ENCODE results near the gene RHEBL1. TPM values are rescaled to one million over a fixed set of nuclear protein-coding genes. Genes with fewer than 3 reads are reported as not detected.

The RHEBL1 gene
- total and polyA plus RNA-seq, 2 experiments from 2014 or later = 0.65 to 0.86 TPM

- no peaks in the 10 kb centered on the region for H4K20me1 ChIP-seq (ENCODE audit: insufficient read depth)
These were observed 38.8 kb downstream of the RHEBL1 start for GRCh38 chr12:49030714-49031572.

GRCh38 chr12:49030119-49030518, 39.7 kb downstream of the RHEBL1 start:
- Histone ChIP-seq H3K27ac (no peak overlapping the region), H3K9me2 (ENCODE audit: insufficient read depth) (no peaks in the 10 kb centered on the region), H3F3A (ENCODE audit: insufficient read depth) (no peaks in the 10 kb centered on the region), H3K9ac (no peak overlapping the region), H3K27me3 (replicated peaks; ENCODE audit: insufficient read depth) (no peaks in the 10 kb centered on the region), H3K9me3 (ENCODE audit: low read depth) (no peaks in the 10 kb centered on the region), H3K36me3 (ENCODE audit: low read depth) (peaks cover 25% of the 10 kb centered on the region), H3K4me1 (ENCODE audit: insufficient read depth) (no peaks in the 10 kb centered on the region), H3K4me3 (no peak overlapping the region), H2AFZ (no peak overlapping the region), H3K79me2 (ENCODE audit: insufficient read depth) (peaks cover 9% of the 10 kb centered on the region; the same call in 1 of the 2 replicates), H3K4me2 (ENCODE audit: unreplicated experiment) (no peak overlapping the region), H4K20me1 (ENCODE audit: insufficient read depth) (no peaks in the 10 kb centered on the region)
- in situ Hi-C loops (cut with MboI) = no loop called here
- WGBS, 2 experiments (ENCODE audit: low coverage in 1 of 2, low lambda C conversion rate in 2 of 2, missing lambda C conversion rate in 2 of 2) = 90 to 92% methylated on average over 4 to 8 of the region's 8 CpGs
- DNase-seq = no peak
- TF ChIP-seq EZH2 (IDR thresholded peaks at IDR 0.05; ENCODE audit: insufficient read depth, poor library complexity, severe bottlenecking) (no peak), EZH2phosphoT487 (IDR thresholded peaks at IDR 0.05; ENCODE audit: insufficient read depth, low read depth) (no peak)

More at GRCh38 chr12:49030714-49031572, 38.8 kb downstream of the RHEBL1 start:
- Histone ChIP-seq H3K27ac (no peak overlapping the region), H3K36me3 (ENCODE audit: low read depth) (peaks cover 17% of the 10 kb centered on the region), H3F3A (ENCODE audit: insufficient read depth) (no peaks in the 10 kb centered on the region), H3K4me2 (ENCODE audit: unreplicated experiment) (no peak overlapping the region), H3K9me2 (ENCODE audit: insufficient read depth) (no peaks in the 10 kb centered on the region), H3K27me3 (replicated peaks; ENCODE audit: insufficient read depth) (no peaks in the 10 kb centered on the region), H3K9ac (no peak overlapping the region), H3K79me2 (ENCODE audit: insufficient read depth) (peaks cover 9% of the 10 kb centered on the region; the same call in 1 of the 2 replicates), H3K4me3 (no peak overlapping the region), H2AFZ (no peak overlapping the region), H3K9me3 (ENCODE audit: low read depth) (no peaks in the 10 kb centered on the region), H3K4me1 (ENCODE audit: insufficient read depth) (no peaks in the 10 kb centered on the region)
- in situ Hi-C loops (cut with MboI) = no loop called here
- 83 to 85% methylated on average over 19 of the region's 19 CpGs for WGBS, 2 experiments (ENCODE audit: low coverage in 1 of 2, low lambda C conversion rate in 2 of 2, missing lambda C conversion rate in 2 of 2)
- DNase-seq = no peak
- TF ChIP-seq EZH2phosphoT487 (IDR thresholded peaks at IDR 0.05; ENCODE audit: insufficient read depth, low read depth) = no peak
- TF ChIP-seq EZH2 (IDR thresholded peaks at IDR 0.05; ENCODE audit: insufficient read depth, poor library complexity, severe bottlenecking) = no peak

GRCh38 chr12:49028666-49029275, 41.0 kb downstream of the RHEBL1 start:
- Histone ChIP-seq H3K36me3 (ENCODE audit: low read depth) (peaks cover 38% of the 10 kb centered on the region), H3K4me1 (ENCODE audit: insufficient read depth) (no peaks in the 10 kb centered on the region), H3K9me3 (ENCODE audit: low read depth) (no peaks in the 10 kb centered on the region), H3K9ac (no peak overlapping the region), H3K27ac (no peak overlapping the region), H3K4me2 (ENCODE audit: unreplicated experiment) (no peak overlapping the region), H4K20me1 (ENCODE audit: insufficient read depth) (no peaks in the 10 kb centered on the region), H3K79me2 (ENCODE audit: insufficient read depth) (peaks cover 9% of the 10 kb centered on the region; the same call in 1 of the 2 replicates), H3K9me2 (ENCODE audit: insufficient read depth) (no peaks in the 10 kb centered on the region), H3F3A (ENCODE audit: insufficient read depth) (peaks cover 9% of the 10 kb centered on the region; the same call in 1 of the 2 replicates), H3K4me3 (no peak overlapping the region), H2AFZ (no peak overlapping the region), H3K27me3 (replicated peaks; ENCODE audit: insufficient read depth) (no peaks in the 10 kb centered on the region)
- no peak for DNase-seq
- TF ChIP-seq EZH2 (IDR thresholded peaks at IDR 0.05; ENCODE audit: insufficient read depth, poor library complexity, severe bottlenecking) = no peak
- TF ChIP-seq EZH2phosphoT487 (IDR thresholded peaks at IDR 0.05; ENCODE audit: insufficient read depth, low read depth) = no peak
- WGBS, 2 experiments (ENCODE audit: low coverage in 1 of 2, low lambda C conversion rate in 2 of 2, missing lambda C conversion rate in 2 of 2) = 92 to 94% methylated on average over 10 of the region's 10 CpGs
- in situ Hi-C loops (cut with MboI) = no loop called here

GRCh38 chr12:49027846-49028555, 41.8 kb downstream of the RHEBL1 start:
- no peaks in the 10 kb centered on the region for H3K27me3 ChIP-seq (replicated peaks; ENCODE audit: insufficient read depth)
- H3K4me3 ChIP-seq = no peak overlapping the region
- WGBS, 2 experiments (ENCODE audit: low coverage in 1 of 2, low lambda C conversion rate in 2 of 2, missing lambda C conversion rate in 2 of 2) = 89 to 93% methylated on average over 9 of the region's 9 CpGs
- no peak for DNase-seq
- no peaks in the 10 kb centered on the region for H4K20me1 ChIP-seq (ENCODE audit: insufficient read depth)
- no peak overlapping the region for H3K9ac ChIP-seq
- no peaks in the 10 kb centered on the region for H3K9me3 ChIP-seq (ENCODE audit: low read depth)
- in situ Hi-C loops (cut with MboI) = no loop called here
- no peak overlapping the region for H3K4me2 ChIP-seq (ENCODE audit: unreplicated experiment)
- no peaks in the 10 kb centered on the region for H3K9me2 ChIP-seq (ENCODE audit: insufficient read depth)
- H3K4me1 ChIP-seq (ENCODE audit: insufficient read depth) = no peaks in the 10 kb centered on the region
- H3F3A ChIP-seq (ENCODE audit: insufficient read depth) = peaks cover 15% of the 10 kb centered on the region; the same call in 1 of the 2 replicates
- H3K27ac ChIP-seq = no peak overlapping the region
- H2AFZ ChIP-seq = no peak overlapping the region
- no peak for TF ChIP-seq EZH2 (IDR thresholded peaks at IDR 0.05; ENCODE audit: insufficient read depth, poor library complexity, severe bottlenecking)
- no peak for TF ChIP-seq EZH2phosphoT487 (IDR thresholded peaks at IDR 0.05; ENCODE audit: insufficient read depth, low read depth)
- peaks cover 9% of the 10 kb centered on the region; the same call in 1 of the 2 replicates for H3K79me2 ChIP-seq (ENCODE audit: insufficient read depth)
- peaks cover 43% of the 10 kb centered on the region for H3K36me3 ChIP-seq (ENCODE audit: low read depth)

All from GM23248 (cell line).